Panc1 (cell line): Measurements from ENCODE around the gene SUGCT. TPM values are rescaled to one million over a fixed set of nuclear protein-coding genes. Genes with fewer than 3 reads are reported as not detected.

Experiments used
- ATAC-seq: fragments of 200-7000 bp; cut with Tn5 transposase; 2 replicates; pipeline ENCODE4 v1.9.1; 2020; ENCODE audit warnings: mild to moderate bottlenecking, moderate library complexity
- BruUV-seq: library from RNA; stranded (reverse); fragments of 400-500 nt; replicated peaks from 2 replicates; lab custom pipeline; 2021; lab: Mats Ljungman, UMichigan
- CTCF ChIA-PET: fragments of 300-600 bp; sonication (Branson Sonifier 250); formaldehyde crosslinking; loops from one replicate; lab custom pipeline; 2022; ENCODE audit warnings: antibody characterized with exemption; lab: Charles Lee
- POLR2A ChIA-PET: fragments of 300-600 bp; sonication (Branson Sonifier 250); formaldehyde crosslinking; loops from one replicate; lab custom pipeline; 2022; ENCODE audit warnings: antibody characterized with exemption; lab: Charles Lee
- DNase-seq: peaks from one replicate; pipeline ENCODE4 v3.0.0-alpha.2; 2010; ENCODE audit warnings: low read depth, low spot score
- H3K27ac ChIP-seq: 2 replicates; pipeline ENCODE4 v1.5.1; 2011; ENCODE audit warnings: mild to moderate bottlenecking, low read length, inconsistent platforms
- H3K27me3 ChIP-seq: fragments of 200-500 bp; sonication (Bioruptor generic); 2 replicates; pipeline ENCODE4 v1.6.0; 2014; ENCODE audit warnings: low read length, inconsistent platforms; ENCODE audit not compliant: control insufficient read depth, insufficient read depth
- H3K36me3 ChIP-seq: fragments of 200-500 bp; sonication (Bioruptor generic); 2 replicates; pipeline ENCODE4 v1.5.1; 2014; ENCODE audit warnings: inconsistent platforms, mild to moderate bottlenecking, low read length, moderate library complexity; ENCODE audit not compliant: control insufficient read depth, insufficient read depth
- H3K4me1 ChIP-seq: 2 replicates; pipeline ENCODE4 v1.5.1; 2011; ENCODE audit warnings: inconsistent platforms, mild to moderate bottlenecking, low read length, moderate library complexity; ENCODE audit not compliant: control insufficient read depth, insufficient read depth
- H3K4me3 ChIP-seq, 2 experiments: 2 replicates each; pipeline ENCODE4 v1.5.1; 2011 to 2012; ENCODE audit warnings: low read depth in 2 of 2, low read length in 2 of 2, mild to moderate bottlenecking in 2 of 2, inconsistent platforms in 1 of 2, moderate library complexity in 1 of 2
- H3K9me3 ChIP-seq: fragments of 200-500 bp; sonication (Bioruptor generic); 2 replicates; pipeline ENCODE4 v1.5.1; 2014; ENCODE audit warnings: low read depth, mild to moderate bottlenecking, inconsistent platforms, low read length, moderate library complexity; ENCODE audit not compliant: control insufficient read depth, insufficient read depth
- POLR2AphosphoS5 ChIP-seq: IDR thresholded peaks from 2 replicates; pipeline ENCODE4 v1.6.1; 2012; ENCODE audit warnings: mild to moderate bottlenecking, low read depth, low read length, moderate library complexity
- SIN3A ChIP-seq: IDR thresholded peaks from 2 replicates; pipeline ENCODE4 v1.6.1; 2012; ENCODE audit warnings: low read depth, mild to moderate bottlenecking, low read length, moderate library complexity, borderline replicate concordance; ENCODE audit not compliant: insufficient read depth
- TCF7L2 ChIP-seq: IDR thresholded peaks from 2 replicates; pipeline ENCODE4 v1.6.1; 2011; ENCODE audit warnings: mild to moderate bottlenecking, low read depth, low read length, inconsistent platforms
- in situ Hi-C: cut with HindIII; loops from 2 replicates; pipeline ENCODE4 v1.10.0; 2016; ENCODE audit warnings: low sequenced_read_pairs, low pct_unique_long_range_greater_than_20kb
- intact Hi-C: fragments of 100-400 bp; cut with micrococcal nuclease; formaldehyde crosslinking; loops from one replicate; pipeline ENCODE4 v1.10.0; 2022; ENCODE audit not compliant: unreplicated experiment
- total RNA-seq: library from RNA; stranded (reverse); gene quantifications from one replicate; pipeline ENCODE4 v1.2.1, GENCODE V29; 2021; ENCODE audit not compliant: unreplicated experiment
- TF ChIP-seq, protein P1 (sequence below): fragments of 450-650 bp; IDR thresholded peaks from 2 replicates; pipeline ENCODE4 v1.5.1; 2017; ENCODE audit warnings: mild to moderate bottlenecking
- TF ChIP-seq, protein P2 (sequence below), 2 experiments: IDR thresholded peaks; 2 replicates each; pipeline ENCODE4 v1.6.1; 2011 to 2012; ENCODE audit warnings: low read depth in 2 of 2, control low read depth in 1 of 2, low read length in 1 of 2, mild to moderate bottlenecking in 1 of 2, moderate library complexity in 1 of 2; ENCODE audit not compliant: insufficient read depth in 1 of 2

SUGCT gene
- total RNA-seq, 1 experiment from 2014 or later: 3.1 TPM

GRCh38 chr7:40833191-40833887 is 698.5 kb downstream of the SUGCT start:
- Histone ChIP-seq H3K9me3 (no peaks in the 10 kb centered on the region), H3K36me3 (no peaks in the 10 kb centered on the region), H3K27me3 (no peaks in the 10 kb centered on the region), H3K27ac (no peak overlapping the region), H3K4me1 (no peaks in the 10 kb centered on the region), H3K4me3 (no peak overlapping the region)
- DNase-seq: no peak
- BruUV-seq: no TSS peak
- CTCF ChIA-PET: no interaction called here
- no peak for ATAC-seq
- POLR2A ChIA-PET: no interaction called here
- TF ChIP-seq POLR2AphosphoS5 (no peak), SIN3A (no peak), TCF7L2 (no peak)
- TF ChIP-seq, protein P1, sequence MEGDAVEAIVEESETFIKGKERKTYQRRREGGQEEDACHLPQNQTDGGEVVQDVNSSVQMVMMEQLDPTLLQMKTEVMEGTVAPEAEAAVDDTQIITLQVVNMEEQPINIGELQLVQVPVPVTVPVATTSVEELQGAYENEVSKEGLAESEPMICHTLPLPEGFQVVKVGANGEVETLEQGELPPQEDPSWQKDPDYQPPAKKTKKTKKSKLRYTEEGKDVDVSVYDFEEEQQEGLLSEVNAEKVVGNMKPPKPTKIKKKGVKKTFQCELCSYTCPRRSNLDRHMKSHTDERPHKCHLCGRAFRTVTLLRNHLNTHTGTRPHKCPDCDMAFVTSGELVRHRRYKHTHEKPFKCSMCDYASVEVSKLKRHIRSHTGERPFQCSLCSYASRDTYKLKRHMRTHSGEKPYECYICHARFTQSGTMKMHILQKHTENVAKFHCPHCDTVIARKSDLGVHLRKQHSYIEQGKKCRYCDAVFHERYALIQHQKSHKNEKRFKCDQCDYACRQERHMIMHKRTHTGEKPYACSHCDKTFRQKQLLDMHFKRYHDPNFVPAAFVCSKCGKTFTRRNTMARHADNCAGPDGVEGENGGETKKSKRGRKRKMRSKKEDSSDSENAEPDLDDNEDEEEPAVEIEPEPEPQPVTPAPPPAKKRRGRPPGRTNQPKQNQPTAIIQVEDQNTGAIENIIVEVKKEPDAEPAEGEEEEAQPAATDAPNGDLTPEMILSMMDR: no peak
- TF ChIP-seq, protein P2, sequence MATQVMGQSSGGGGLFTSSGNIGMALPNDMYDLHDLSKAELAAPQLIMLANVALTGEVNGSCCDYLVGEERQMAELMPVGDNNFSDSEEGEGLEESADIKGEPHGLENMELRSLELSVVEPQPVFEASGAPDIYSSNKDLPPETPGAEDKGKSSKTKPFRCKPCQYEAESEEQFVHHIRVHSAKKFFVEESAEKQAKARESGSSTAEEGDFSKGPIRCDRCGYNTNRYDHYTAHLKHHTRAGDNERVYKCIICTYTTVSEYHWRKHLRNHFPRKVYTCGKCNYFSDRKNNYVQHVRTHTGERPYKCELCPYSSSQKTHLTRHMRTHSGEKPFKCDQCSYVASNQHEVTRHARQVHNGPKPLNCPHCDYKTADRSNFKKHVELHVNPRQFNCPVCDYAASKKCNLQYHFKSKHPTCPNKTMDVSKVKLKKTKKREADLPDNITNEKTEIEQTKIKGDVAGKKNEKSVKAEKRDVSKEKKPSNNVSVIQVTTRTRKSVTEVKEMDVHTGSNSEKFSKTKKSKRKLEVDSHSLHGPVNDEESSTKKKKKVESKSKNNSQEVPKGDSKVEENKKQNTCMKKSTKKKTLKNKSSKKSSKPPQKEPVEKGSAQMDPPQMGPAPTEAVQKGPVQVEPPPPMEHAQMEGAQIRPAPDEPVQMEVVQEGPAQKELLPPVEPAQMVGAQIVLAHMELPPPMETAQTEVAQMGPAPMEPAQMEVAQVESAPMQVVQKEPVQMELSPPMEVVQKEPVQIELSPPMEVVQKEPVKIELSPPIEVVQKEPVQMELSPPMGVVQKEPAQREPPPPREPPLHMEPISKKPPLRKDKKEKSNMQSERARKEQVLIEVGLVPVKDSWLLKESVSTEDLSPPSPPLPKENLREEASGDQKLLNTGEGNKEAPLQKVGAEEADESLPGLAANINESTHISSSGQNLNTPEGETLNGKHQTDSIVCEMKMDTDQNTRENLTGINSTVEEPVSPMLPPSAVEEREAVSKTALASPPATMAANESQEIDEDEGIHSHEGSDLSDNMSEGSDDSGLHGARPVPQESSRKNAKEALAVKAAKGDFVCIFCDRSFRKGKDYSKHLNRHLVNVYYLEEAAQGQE (IDR thresholded peaks at IDR 0.05; ENCODE audit: insufficient read depth in 1 of 2, low read depth in 2 of 2, low read length in 1 of 2): no peak
- intact Hi-C loops (loop anchor here (1.0 kb wide), 1 partner anchor 12 kb away; no protein-coding TSS in a partner anchor), in situ Hi-C loops (no loop called here)

GRCh38 chr7:40833888-40834234 is 699.1 kb downstream of the SUGCT start:
- Histone ChIP-seq H3K4me1 (no peaks in the 10 kb centered on the region), H3K36me3 (no peaks in the 10 kb centered on the region), H3K4me3 (no peak overlapping the region), H3K27ac (no peak overlapping the region), H3K9me3 (no peaks in the 10 kb centered on the region), H3K27me3 (no peaks in the 10 kb centered on the region)
- CTCF ChIA-PET: no interaction called here
- no TSS peak for BruUV-seq
- DNase-seq (no peak), ATAC-seq (no peak)
- TF ChIP-seq, protein P1: peak; percentile 30; the same call in 1 of the 2 replicates
- no peak for TF ChIP-seq TCF7L2
- in situ Hi-C loops (no loop called here), intact Hi-C loops (loop anchor here (1.0 kb wide), 1 partner anchor 11 kb away; no protein-coding TSS in a partner anchor)
- POLR2A ChIA-PET: no interaction called here
